GM13977 (cell line): ENCODE measurements around the gene MAS1L.

Source experiments
- DNase-seq: peaks from one replicate; pipeline ENCODE4 v3.0.0; 2012; ENCODE audit warnings: low spot score
- in situ Hi-C: fragments of 300-500 bp; cut with MboI; formaldehyde crosslinking; loops from one replicate; pipeline ENCODE4 v1.12.0; 2022; ENCODE audit warnings: low sequenced_read_pairs, low pct_unique_long_range_greater_than_20kb, mixed read lengths, inconsistent platforms; ENCODE audit not compliant: unreplicated experiment
- TF ChIP-seq, protein P1 (sequence below): IDR thresholded peaks from 2 replicates; pipeline ENCODE4 v1.5.1; 2012; ENCODE audit warnings: mild to moderate bottlenecking, control low read depth; ENCODE audit not compliant: insufficient read depth; ENCODE audit errors: extremely low read depth, missing control alignments

The MAS1L gene

DNA sequence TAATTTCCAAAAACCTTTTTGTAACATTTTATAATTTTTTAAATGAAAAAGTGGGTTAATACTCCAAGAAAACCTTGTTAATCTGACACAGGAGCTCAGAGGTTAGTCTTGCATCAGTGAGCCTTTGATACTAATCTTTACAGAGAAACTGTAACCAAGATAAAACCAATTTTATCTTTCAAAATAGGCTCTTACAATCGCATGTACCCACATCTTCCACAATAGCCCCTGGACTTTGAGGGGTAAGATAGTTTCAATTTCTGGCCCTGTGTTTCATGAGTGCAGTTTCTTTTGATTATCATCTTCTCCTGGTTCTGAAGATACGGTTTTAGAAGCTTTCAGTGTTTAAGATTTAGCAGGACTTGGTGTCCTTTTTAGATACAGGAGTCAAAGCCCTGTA, 34.5 kb upstream of the MAS1L start:
- in situ Hi-C loops, result no loop called here
- no peak for DNase-seq
- TF ChIP-seq, protein P1, sequence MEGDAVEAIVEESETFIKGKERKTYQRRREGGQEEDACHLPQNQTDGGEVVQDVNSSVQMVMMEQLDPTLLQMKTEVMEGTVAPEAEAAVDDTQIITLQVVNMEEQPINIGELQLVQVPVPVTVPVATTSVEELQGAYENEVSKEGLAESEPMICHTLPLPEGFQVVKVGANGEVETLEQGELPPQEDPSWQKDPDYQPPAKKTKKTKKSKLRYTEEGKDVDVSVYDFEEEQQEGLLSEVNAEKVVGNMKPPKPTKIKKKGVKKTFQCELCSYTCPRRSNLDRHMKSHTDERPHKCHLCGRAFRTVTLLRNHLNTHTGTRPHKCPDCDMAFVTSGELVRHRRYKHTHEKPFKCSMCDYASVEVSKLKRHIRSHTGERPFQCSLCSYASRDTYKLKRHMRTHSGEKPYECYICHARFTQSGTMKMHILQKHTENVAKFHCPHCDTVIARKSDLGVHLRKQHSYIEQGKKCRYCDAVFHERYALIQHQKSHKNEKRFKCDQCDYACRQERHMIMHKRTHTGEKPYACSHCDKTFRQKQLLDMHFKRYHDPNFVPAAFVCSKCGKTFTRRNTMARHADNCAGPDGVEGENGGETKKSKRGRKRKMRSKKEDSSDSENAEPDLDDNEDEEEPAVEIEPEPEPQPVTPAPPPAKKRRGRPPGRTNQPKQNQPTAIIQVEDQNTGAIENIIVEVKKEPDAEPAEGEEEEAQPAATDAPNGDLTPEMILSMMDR, result no peak

DNA sequence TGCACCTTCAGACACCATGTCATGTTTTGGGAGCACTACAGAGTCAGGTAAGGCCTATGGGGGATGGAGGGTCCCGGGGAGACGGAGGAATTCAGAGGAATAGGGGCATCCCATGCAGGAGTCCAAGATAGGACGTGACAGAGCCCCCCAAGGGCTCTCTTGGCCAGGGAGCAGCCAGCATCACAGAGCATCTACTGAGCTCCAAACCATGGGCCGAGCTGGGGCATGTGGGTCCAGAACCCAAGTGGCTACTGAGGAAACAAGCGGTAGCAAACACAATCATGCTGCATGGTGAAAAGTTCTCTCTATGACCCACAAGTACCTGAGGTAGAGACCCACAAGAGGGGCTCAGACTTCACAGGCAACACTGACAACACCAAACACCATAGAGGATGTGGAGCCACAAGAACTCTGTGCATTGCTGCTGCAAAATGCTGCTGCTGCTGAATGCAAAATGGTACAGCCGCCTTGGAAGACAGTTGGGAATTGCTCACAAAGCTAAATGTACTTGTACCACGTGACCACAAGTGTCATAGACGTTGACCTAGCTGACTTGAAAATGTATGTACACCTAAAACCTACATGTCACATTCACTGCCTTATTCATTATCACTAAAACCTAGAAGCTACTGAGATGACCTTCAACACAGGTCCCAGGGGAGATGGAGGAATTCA, 33.4 kb upstream of the MAS1L start:
- TF ChIP-seq, protein P1, result no peak
- DNase-seq, result no peak
- in situ Hi-C loops, result no loop called here

DNA sequence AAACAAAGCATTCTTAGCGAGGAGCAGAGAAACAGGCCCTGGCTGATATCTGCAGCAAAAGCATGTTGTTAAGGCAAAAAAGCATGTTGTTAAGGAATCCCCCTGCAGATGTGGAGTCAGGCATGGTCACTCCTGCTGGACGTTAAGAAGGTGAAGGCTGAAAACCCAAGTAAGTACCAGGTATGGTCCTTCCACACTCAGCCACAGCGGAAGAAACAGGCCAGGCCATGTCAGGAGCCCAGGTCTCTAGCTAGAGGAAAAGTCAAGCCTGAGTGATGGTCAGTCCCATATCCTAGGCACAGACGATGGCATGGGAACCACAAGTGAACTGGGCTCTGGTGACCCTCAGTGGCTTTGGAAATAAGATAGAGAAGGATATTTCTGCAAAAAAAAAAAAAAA, 32.5 kb upstream of the MAS1L start:
- in situ Hi-C loops, result no loop called here
- TF ChIP-seq, protein P1, result no peak
- DNase-seq, result no peak

DNA sequence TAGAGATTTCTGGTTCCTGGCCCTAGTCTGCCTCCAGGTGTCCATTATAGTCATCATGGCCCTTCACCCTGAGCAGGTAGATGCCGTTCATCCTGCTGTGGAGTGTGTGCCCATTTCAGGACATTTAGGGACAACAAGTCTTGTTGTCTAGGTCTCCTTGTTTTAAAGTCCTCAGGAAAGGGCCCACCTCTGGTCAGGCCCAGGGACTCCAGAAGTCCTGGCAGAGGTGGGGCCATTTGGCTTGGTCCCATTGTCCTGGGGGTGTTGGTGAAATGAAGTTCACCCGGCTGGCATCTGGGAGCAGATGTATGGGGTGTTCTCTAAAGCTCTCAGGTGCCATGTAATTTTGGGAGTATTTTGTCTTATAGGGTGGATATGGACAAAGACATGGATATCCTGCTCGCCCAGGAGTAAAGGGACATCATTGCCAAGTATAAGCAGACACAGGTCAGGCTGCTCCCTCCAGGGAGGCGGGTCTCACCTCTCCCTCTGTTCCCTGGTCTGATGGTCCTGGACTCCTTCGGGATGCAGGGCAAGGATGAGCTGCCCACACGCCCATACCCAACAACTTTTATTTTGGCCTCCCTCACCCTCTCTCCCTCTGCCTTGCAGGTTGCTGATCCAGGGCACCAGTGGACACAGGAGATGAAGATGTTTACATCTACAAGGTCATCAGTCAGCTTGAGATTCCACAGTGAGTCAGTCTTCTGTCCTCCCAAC, 31.7 kb upstream of the MAS1L start:
- in situ Hi-C loops, result no loop called here
- TF ChIP-seq, protein P1, result no peak
- DNase-seq, result no peak

DNA sequence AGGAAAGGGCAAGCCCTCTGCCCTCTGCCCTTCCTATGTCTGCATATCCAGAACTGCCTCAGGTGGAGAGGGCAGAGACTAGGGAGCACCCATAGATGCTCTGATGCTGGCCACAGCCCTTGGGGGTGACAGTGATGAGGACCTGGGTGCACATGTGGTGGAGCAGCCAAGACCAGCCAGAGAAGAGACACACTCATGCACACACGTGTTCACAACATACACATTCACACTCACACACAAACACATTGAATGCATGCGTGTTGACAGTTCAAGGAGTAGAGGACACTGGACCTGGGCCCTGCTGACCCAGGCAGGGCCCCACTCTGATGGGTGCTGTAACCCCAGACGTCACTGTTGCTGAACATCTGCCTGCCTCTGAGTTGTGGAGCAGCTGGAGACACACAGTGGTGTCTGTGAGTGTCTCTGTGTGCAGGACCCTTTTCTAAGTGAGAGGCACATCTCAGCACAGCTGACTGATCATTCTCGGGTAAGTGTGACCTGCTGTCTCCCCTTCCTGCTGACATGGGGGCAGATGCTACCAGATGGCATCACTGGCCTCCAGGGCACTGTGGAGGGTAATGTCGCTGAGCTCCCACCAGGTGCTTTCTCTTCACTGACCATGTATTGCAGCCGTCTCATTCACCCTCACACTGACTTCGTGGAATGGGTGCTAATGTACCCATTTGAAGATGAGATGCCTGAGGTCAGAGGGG, 30.1 kb upstream of the MAS1L start:
- in situ Hi-C loops, result no loop called here
- DNase-seq, result no peak
- TF ChIP-seq, protein P1, result no peak

DNA sequence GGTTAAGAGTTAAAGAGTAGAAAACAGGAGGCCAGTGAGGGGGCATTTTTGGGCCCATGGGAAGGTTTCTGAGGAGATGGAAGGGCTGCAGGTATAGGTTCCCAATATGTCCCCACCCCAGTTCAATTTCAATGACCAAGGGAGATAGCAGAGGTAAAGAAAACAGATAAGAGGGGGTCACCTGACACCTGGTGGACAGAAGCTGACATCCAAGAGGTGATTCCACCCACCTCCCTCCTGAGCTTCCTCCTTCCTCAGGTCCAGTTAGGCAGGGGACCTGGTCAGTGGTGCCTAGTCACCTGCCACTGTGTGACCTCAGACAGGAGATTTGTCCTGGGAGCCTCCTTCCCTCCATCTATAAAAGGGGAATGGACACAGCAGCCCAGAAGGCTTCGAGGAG, 29.5 kb upstream of the MAS1L start:
- in situ Hi-C loops, result no loop called here

More for the DNA sequence above, 29.5 kb upstream of the MAS1L start:
- DNase-seq, result no peak
- TF ChIP-seq, protein P1, result no peak
